GM21576 (cell line): ENCODE measurements around the gene NXF1.
"Not testable (repeated sequence)": the region's sequence is repeated elsewhere in the genome, so short reads cannot be mapped to it uniquely, and the experiment has no call there.

ENCODE experiments used
- ATAC-seq: cut with Tn5 transposase; IDR thresholded peaks from one replicate; pipeline ENCODE4 v1.9.1; 2021; ENCODE audit warnings: mild to moderate bottlenecking, moderate library complexity; ENCODE audit not compliant: unreplicated experiment

NXF1 gene

DNA sequence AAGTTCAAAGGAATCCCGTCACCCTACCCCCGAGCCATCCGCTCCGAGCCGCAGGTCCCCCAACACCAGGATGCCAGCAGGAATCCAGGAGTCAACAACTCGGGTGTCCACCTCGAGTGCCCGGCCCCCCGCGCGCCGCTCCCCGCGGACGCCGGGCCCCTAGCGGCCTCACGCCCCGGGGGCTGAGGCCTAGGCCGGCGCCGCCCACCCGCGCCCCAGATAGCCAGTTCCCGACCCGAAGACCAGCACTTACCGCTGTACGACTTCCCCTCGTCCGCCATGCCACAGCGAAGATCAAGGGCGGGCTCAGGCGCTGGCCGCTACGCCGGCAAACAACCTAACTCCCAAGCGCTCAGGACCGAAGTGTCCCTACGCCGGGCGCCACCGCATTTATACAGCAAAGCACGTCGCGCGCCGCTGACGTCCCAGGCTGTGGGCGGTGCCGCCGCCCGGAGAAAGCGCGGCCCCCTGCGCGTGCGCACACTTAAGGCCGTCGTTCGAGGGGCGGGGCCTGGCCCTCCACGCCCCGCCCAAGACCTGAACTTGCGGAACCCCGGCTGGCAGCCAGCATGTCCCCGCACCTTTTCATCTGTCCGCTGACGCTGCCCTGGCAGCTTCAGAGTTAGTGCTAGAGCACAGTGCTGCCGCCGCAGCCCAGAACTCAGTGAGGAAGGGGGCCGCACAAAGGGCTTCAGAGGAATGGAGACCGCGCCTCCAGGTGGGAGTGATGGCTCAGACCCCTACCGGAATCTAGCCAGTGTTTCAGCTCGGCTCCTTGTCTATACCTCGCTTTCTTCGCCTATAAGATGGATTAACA lies at the start of gene NXF1:
TSS of gene NXF1 (minus strand) at position 365 of the 817 bp plus-strand sequence. CDS start at position 281, 84 bp downstream.
- ATAC-seq: peak; percentile 70

DNA sequence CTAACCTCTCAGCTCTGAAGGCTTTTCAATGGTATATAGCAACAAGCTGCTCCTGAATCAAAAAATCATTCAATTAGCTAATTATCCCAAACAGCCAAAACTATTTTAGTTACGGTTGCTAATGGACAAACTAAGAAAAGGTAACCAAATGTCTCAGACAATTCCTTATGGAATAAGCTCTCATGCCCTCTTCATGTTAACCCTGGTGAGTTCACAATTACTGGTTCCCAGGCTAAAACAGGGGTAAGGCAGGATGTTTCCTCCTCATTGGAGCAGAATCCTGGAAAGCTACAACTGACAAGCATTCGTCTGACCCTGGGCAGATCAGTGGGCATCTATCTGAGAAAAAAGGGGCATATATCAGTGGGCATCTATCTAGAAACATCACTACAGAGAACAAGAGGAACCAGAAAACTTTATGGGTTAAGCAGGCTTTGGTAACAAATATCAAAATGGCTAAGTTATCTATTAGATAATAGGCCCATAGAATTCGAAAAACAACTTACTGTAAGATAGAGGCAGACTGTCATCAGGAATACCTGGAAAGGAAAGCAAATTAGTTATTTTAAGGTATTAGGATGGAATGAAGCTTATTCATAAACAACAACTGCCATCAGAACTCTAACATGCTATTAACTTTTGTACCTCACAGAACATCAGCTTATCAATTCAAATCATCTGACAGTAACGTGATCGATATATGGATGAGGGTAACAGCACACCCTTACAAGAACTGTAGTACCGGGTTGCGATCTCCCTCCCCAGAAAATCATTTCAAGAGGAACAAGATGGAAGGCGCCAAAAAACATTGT lies 49.0 kb upstream of the NXF1 start:
- ATAC-seq: no peak

DNA sequence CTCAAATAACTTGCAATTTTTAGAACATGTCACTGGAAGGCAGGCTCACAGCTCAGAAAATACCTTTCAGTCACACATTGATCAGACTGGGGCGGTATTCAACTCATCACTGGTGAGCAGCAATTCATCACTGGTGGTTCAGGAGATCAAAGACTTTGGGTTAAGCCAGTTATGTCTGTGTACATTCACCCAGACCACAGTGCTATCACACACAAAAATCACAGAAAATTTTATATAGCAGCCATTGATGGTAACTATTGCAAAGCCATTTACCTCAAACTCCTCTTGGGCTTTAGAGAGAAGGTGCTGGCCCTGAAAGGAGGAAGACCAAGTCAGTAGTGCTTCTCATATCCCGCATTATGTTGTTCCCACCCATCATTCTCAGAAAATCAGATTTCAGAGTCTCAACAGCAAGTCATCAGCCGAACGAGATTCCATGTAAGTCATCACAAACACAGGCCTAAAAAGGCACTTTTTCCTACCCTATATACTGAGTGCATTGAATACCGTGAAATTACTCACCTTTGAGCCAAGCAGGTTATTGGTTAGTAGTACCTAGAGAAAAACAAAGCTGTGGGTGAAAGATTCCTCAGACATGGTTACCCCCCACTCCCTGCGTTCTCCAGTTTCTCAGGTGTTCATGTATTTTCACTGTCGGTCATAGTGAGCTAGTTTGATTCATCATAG lies 48.2 kb upstream of the NXF1 start:
- no peak for ATAC-seq

DNA sequence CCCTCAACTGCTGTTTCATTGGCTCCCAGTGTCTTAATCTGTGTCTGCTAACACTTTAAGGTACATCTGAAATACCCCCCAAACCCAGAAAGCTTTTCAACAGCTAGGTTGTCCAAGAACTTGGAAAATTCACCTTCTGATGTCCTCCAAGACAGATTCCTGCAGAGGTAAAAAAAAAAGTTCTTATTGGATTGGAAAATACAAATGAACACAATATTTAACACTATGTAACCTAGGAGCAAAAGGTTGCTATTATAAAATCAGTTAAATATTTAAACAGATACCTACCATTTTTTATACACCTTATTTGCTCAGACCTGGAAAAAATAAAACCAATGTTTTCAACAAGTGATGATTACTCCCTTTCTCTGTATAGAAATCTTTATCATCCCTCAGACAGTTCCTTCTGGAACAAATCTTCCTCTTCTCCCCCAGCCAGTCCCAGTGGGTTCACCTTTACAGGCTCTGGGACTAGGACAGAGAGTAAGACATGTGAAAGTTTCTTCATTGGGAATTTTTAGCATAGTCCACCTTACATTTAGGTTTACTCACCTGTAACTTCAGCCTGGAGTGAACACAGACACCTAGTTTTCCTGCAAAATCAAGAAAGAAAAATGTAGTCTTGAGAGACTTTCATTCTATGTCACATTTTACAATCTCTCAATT lies 47.4 kb upstream of the NXF1 start:
- no peak for ATAC-seq

DNA sequence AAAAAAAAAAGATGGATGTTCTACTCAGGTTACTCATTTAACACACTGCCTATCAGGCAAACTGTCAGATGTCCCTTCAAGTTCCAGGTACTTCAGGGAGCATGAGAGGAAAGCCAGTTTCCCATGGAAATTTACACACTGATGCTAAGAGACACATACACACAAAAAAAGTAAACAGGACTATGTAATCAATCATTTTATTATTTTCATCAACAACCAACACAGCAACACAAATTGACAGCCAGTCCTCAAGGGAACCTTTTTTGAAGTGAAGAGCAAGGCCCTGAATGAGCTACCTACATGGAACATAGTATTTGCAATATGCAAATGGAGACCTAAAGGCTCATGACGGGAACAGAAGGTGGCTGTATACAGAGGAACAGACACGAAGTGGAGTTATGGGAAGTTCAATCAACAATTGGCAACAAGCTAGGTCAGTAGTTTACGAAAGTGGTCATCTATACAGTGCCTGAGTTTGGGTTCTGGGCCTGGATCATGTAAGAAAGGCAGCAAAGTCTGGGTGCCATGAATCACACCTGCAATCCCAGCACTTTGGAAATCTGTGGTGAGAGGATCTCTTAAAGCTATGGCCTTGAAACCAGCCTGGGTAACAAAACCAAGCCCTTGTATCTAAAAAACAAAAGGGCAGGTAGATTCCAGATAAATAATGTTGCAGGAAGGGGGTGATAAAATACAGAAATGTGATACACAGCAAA lies 46.7 kb upstream of the NXF1 start:
- ATAC-seq: no peak

DNA sequence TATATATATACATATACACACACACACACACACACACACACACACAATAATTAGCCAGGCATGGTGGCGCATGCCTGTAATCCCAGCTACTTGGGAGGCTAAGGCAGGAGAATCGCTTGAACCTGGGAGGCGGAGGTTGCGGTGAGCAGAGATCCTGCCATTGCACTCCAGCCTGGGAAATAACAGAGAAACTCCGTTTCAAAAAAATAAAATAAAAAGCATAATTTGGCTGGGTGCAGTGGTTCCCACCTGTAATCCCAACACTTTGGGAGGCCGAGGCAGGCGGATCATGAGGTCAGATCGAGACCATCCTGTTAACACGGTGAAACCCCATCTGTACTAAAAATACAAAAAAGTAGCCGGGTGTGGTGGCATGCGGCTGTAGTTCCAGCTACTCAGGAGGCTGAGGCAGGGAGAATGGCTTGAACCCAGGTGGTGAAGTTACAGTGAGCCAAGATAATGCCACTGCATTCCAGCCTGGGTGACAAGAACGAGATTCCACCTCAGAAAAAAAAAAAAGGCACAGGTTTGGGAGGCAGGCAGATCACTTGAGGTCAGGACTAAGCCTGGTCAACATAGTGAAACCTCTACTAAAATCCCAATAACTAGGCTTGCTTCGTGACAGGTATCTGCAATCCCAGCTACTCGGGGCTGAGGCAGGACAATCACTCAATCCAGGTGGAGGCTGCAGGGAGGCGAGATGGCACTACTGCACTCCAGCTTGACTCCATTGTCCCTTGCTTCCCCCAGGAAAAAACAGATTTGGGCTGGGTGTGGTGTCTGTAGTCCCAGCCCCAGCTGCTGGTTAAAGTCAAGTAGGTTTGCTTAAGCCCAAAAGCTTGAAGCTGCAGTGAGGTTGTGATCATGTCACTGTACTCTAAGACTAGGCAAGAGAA lies 45.9 kb upstream of the NXF1 start:
- no peak for ATAC-seq

DNA sequence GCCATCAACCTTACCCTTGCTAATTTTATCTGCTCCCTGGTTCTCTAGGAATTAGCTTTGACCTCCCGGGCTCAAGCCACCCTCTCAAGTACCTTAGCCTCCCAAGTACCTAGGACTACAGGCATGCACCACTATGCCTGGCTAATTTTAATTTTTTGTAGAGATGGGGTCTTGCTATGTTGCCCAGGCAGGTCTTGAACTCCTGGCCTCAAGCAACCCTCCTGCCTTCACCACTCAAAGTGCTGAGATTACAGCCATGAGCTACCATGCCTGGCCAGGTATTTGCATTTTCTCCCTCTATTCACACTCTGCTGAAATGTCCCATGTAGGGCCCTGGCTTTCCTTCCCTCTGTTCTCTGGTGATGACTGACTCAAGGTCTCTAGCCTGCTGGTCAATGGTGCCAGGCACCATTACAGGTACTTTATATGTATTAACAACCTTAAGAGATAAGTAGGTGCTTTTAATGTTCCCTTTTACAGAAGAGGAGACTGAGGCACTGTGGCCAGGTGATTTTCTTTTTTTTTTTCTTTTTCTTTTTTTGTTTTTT lies 42.6 kb upstream of the NXF1 start:
- no peak for ATAC-seq

DNA sequence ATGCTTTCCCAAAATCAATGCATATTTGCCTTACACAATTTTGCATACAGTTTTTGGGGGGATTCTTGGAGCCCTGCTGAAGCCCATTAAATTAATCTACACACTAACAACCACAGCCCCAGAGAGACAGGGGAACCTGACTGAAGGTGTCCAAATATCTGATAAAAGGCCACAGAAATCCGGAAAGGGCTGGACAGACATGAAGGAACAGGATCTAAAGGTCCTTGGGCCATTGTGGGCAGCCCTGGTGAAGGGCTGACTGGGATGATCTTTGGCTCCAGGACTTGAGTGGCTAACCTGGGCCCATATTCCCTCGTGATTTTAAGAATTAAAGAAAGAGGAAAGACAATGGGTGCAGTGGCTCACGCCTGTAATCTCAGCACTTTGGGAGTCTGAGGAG lies 40.9 kb upstream of the NXF1 start:
- no peak for ATAC-seq

DNA sequence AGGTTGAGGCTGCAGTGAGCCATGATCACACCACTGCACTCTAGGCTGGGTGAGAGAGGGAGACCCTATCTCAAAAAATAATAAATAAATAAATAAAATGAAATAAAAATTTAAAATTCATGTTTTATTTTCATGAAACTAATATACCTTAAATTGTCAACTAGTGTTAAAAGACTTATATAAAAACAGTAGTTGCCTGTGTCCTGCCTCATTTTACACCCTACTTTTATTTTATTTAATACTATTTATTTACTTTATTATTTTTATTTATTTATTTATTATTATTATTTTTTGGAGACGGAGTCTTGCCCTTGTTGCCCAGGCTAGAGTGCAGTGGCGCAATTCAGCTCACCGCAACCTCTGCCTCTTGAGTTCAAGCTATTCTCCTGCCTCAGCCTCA lies 38.9 kb upstream of the NXF1 start:
- ATAC-seq: no peak

DNA sequence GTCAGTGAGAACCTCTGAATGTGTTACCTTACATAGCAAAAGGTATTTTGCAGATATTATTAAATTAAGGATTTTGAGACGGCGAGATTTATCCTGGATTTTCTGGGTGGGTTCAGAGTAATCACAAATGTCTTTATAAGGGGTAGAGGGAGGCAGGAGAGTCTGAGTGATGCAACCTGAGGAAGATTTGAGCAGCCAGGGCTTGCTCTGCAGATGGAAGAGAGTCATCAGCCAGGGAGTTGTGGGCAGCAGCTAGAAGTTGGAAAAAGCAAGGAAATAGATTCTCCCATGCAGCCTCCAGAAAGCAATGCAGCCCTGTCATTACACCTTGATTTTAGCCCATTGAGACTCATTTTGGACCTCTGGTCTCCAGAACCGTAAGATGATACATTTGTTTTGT lies 38.2 kb upstream of the NXF1 start:
- no peak for ATAC-seq

DNA sequence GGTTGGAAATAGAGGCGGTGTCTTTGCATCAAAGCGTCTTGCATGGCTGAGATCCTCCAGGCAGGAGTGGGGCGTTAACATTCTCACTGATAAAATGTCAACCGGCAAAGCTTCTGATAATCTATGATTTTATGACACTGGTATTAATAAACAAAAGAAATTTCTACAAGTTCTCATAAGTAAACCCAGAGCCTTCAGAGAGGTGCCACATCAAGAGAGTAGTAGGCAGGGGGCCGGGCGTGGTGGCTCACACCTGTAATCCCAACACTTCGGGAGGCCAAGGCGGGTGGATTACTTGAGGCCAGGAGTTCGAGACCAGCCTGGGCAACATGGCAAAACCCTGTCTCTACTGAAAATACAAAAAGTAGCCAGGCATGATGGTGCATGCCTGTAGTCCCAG lies 37.7 kb upstream of the NXF1 start:
- ATAC-seq: not testable (repeated sequence)

DNA sequence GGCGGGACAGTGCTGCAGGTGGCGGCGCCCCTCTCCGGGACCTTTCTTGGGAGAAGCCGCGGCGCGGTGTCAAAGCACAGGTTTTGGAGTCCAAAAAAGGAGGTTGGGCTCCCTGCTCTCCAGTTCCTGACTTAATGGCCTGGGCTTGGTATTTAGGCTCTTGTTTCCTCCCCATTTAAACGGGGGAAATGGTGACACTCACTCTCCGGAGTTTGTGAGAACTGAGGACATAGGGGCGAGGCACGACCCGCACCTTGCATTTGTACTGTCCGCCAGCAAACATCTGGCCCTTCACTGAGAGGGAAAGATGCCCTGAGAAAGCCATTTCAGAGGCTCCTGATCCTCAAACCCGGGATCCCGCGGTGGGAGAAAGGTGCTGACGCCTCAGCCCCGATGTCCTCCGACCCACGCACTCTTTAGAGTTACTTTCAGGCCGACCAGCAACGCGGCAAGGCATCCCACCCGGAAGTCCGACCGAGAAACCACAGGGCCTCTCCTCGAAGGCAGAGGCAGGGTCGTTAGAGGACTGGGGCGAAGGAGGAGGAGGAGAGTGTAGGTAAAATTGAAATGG lies 37.0 kb upstream of the NXF1 start:
- ATAC-seq: no peak

DNA sequence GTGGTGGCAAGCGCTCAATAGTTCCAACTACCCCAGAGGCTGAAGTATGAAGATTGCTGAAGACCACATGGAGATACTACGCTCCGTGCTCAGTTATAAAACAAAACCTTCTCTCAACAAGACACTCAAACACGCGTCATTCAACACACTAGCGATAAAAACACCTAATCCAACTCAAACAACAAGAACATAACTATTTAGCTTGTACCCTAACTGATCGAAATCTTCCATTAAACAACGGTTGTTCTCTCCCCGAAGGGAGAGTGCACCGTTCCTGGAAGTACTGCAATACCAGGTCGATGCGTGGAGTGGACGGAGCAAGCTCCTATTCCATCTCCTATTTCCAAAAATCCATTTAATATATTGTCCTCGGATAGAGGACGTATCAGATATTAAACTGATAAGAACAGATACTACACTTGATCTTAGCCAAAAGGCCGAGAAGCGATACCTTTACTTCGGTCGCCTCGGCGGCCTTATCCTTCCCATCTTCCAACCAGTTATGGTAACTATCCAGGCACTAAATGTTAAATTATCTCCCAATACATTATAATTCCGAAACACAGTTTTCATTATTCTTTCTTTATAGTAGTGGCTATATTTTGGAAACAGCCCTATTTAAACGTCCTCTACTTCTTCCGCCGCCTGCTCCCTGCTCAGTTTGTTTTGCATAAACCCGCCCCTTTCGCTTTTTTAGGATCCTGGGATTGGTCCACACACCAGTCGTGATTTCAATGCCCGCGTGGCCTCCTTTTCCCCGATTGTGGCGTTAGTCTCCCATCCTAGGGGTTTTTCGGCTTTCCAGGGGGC lies 36.3 kb upstream of the NXF1 start:
- peak; percentile 49 for ATAC-seq

DNA sequence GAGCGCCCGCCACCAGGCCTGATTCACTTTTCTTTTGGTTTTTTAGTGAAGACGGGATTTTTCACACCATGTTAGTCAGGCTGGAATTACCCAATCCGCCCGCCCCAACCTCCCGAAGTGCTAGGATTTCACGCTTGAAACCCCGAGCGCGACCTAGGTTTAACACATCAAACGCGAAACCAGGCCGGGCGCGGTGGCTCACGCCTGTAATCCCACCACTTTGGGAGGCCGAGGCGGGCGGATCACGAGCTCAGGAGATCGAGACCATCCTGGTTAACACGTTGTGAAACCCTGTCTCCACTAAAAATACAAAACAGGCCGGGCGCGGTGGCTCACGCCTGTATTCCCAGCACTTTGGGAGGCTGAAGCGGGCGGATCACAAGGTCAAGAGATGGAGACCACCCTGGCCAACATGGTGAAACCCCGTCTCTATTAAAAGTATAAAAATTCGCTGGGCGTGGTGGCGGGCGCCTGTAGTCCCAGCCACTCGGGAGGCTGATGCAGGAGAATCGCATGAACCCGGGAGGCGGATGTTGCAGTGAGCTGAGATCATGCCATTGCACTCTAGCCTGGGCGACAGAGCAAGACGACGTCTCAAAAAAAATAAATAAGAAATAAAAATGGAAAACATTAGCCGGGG lies 35.6 kb upstream of the NXF1 start:
- not testable (repeated sequence) for ATAC-seq

DNA sequence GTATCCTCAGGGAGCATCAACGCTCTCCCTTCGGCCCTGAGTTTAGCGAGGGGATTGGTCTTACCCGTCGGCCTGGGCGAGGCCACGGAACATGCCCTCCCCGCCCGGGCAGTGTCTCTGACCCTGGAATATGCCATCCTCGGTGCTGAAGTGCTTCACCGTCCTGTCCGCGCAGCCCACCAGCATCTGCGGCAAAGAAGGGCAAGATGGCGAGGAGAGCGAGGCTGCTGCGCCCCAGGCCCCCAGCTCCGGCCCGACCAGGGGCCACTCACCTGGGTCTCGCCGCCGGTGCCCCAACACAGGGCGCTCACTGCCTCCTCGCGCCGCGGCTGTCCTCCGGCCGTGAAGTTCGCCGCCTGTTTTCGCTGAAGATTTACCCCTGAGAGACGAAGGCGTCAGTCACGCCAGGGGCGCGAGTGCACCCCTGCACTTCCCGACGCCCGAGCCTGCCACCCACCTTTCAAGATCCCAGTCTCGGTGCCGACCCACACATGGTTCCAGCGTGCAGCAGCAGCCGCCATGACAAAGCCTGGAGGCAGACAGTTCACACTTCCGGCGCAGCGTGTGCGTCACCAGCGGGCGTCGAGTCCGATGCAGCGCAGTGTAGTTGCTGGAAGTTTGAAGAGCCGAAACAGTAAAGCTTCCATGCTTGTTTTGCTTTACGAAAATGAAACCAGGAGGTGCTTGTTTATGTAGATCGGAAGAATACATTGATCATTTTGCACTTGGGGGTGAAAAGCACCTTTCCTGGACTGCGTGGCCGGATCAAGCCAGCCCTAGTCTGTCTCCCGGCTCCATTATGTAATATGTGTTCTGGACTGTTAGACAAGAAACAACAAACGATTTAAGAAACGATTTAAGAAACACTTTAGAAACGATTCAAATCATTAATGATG lies 34.1 kb upstream of the NXF1 start, which contains the start of gene WDR74:
TSS of gene WDR74 (minus strand) at position 541 of the 896 bp plus-strand sequence. CDS start at position 521, 20 bp downstream.
- ATAC-seq: peak; percentile 45

DNA sequence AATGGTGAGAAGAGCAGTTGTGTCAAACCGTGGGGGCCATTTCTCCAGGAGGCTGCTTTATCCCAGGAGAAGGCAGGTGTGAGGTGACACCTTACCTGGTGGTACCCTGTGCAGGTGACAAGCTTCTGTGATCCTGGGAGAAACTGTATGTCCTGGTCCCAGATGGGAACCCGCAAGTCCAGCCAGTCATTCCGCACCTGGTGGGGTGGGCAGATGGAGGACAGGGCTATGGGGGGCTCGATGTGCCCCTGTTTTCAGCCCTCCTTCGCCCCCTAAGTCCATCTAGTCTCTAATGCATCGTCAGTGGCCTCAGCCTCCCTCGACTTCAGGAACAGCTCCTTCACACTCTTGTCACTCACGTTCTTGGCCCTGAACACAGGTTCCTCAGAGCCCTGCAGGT lies 30.1 kb upstream of the NXF1 start:
- no peak for ATAC-seq
